UCSD-AML1 (cell line): ENCODE data around the gene E4F1.

Source experiments
- DNase-seq: peaks from one replicate; lab custom pipeline; 2025; ENCODE audit not compliant: unreplicated experiment; lab: John Stamatoyannopoulos, UW

The E4F1 gene

DNA sequence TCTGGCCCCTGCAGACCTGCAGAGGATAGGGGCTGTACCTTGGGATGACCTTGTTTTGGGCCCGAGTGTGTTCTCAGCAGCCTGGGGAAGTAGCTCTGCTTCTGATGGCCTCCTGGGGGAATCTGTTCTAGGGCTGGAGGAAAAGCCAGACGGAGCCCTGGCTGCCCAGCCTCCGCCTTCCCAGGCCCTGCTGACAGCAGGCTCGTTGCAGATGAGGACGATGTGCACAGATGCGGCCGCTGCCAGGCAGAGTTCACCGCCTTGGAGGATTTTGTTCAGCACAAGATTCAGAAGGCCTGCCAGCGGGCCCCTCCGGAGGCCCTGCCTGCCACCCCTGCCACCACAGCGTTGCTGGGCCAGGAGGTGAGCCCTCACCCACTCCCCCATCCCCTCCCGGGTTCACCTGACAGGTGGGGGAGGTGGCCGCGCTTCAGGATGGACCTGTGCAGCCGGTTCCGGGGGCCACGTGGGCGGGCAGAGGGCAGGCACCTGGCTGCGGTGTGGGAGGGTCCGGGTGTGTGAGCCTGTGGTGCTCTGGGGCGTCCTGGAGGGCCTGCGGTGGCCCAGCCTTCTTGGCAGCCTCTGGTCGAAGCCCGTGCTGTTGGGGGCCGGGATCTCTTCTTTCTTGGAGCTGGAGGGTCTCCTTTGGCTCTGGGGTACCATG is 4.9 kb downstream of the E4F1 start:
- no peak for DNase-seq

DNA sequence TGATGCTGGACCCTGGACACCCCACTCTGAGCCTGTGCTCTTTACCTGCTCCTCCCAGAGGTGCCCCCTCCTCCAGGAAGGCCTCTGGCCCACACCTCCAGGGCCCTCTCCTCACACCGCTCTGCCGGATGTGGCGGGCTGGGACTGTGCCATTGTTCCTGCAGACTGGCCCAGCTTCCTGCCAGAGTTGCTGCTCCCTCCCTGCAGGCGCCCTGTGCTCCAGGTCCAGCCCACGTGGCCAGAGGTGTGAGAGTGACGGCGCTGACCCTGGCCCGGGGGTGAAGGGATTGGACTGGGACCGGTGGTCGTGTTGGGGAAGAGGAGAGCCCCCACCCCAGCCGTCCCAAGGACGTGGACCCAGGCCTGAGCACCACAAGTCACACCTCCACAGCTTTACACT is 5.7 kb downstream of the E4F1 start:
- DNase-seq, result no peak

DNA sequence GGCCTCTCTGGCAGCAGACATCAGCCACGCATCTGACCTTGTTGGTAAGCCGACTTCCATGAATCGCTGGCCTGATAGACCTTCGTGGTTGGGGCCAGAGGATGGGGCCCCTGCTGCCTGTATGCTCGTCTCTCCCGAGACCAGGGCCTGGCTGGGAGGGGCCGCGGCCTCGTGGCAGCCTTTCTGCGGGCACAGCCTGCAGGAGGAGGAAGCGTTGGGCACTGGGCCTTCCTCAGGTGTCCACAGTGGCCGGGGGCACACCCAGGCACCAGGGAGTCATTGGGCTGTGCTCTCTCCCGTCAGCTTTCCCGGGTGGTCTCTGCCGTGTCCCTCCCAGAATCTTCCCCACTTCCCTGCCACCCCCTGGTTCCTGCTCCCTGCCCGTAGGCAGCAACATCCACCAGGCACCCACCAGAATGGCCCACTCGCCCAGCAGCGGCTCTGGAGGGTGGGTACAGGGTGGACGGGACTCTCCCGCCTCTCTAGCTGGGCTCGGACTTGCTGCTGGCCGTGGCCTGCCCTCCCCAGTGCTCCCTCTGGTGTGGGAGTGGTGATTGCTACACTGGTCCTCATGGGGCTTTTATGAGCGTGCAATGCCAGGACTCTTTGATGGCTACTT is 6.3 kb downstream of the E4F1 start:
- no peak for DNase-seq

DNA sequence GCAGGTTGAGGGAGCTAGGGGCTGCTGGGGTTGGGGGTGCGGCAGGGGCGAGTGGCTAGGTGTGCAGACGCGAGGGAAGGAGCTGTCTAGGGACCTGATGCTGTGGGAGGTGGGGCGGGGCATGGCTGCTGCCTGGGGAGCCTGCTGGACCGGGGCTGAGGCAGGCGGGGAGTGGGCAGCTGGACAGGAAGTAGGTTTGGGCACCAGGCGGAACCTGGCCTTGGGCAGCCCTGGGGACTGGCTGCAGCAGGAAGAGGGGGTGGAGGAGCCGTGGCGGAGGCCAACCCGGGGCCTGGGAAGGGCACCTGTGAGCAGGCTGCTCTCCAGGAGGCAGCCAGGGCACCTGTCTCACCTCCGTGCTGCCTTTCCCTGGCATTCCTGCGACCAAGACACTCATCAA is 7.0 kb downstream of the E4F1 start:
- DNase-seq, result no peak

DNA sequence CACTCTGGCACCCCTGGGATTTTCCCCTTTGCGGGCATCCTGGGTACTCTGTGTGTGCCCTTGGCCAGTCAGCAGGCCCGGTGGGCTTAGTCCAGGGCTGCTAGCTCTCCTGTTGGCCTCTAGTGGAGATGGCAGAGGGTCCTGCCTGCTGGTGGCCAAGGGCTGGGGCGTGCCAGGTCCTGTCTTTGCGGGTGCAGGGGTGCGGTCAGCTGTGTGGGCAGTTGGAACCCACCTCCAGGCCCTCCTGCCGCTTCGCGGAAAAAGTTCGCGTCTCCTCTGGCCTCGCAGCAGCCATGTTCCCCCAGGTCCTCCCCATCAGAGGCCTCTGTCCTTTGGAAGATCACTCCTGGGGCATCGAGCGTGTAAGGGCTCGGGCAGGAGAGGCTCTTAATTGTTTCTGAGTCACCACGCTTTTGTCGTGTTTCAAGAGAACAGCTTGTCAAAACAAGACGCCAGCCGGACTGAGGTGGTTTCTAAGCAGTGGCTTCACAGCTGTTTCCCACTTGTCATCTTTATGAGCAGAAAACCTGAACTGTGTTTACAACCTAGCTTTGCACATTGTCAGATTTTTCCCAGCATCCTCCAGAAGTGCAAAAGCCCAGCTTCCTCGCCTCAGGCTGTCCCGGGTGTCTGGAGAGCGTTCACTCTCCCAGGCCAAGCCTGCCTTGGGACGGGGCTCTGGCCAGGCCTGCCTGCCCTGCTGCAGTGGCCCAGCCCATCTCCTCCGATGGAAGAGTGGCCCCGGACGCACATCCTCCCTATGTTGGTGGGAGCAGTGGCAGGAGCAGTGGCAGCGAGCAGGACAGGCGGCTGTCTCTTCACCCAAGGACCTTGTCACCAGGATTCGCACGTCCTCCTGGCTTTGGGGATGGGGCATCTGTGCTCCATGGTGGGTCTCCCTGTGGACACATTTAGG is 7.9 kb downstream of the E4F1 start:
- no peak for DNase-seq

DNA sequence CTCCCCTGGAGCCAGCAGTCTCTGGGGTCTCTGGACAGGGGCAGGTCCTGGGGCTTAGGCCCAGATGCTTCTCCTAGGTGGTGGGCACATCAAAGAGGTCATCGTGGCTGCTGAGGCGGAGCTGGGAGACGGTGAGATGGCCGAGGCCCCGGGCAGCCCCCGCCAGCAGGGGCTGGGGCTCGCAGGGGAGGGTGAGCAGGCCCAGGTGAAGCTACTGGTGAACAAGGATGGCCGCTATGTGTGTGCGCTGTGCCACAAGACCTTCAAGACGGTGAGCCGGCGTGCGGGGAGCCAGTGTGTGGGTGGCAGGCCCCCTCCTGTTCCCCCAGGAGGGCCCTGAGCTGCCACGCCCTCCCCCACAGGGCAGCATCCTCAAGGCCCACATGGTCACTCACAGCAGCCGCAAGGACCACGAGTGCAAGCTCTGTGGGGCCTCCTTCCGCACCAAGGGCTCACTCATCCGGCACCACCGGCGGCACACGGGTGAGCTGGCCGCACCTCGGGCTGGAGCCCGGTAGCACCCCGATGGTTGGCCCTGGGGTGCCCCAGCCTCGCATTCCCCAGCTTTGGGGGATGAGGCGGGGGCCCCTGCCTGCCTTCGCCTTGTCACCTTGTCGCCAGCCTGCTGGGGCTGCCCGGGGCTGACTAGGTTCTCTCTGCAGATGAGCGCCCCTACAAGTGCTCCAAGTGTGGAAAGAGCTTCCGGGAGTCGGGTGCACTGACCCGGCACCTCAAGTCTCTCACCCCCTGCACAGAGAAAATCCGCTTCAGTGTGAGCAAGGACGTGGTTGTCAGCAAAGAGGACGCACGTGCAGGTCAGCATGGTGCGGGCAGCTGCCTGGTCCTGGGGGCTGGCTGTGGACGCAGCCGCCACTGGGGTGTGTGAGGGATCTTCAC is 9.0 kb downstream of the E4F1 start:
- no peak for DNase-seq

DNA sequence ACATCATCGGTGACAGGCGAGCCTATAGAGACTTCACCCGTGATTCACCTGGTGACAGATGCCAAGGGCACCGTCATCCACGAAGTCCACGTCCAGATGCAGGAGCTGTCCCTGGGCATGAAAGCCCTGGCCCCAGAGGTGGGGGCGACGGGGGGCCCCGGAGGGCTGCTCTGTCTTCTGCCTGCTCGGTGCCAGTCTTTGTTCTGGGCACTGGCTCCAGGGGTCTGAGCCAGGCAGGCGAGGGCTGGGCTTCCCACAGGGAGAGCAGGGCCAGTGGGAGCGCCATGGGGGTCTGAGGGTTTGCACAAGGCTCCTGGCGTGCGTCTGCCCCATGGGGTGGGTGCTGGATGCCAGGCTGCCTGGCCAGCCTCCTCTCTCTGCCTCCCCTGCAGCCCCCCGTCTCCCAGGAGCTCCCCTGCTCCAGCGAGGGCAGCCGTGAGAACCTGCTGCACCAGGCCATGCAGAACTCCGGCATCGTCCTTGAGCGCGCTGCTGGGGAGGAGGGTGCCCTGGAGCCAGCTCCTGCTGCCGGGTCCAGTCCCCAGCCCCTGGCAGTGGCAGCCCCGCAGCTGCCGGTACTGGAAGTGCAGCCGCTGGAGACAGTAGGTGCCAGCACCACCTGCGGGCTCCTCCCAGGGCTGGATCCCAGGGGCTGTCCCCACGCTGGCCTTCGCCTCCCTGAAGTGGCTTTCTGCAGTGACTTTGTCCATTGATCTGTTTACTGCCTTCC is 9.8 kb downstream of the E4F1 start:
- DNase-seq, result no peak

DNA sequence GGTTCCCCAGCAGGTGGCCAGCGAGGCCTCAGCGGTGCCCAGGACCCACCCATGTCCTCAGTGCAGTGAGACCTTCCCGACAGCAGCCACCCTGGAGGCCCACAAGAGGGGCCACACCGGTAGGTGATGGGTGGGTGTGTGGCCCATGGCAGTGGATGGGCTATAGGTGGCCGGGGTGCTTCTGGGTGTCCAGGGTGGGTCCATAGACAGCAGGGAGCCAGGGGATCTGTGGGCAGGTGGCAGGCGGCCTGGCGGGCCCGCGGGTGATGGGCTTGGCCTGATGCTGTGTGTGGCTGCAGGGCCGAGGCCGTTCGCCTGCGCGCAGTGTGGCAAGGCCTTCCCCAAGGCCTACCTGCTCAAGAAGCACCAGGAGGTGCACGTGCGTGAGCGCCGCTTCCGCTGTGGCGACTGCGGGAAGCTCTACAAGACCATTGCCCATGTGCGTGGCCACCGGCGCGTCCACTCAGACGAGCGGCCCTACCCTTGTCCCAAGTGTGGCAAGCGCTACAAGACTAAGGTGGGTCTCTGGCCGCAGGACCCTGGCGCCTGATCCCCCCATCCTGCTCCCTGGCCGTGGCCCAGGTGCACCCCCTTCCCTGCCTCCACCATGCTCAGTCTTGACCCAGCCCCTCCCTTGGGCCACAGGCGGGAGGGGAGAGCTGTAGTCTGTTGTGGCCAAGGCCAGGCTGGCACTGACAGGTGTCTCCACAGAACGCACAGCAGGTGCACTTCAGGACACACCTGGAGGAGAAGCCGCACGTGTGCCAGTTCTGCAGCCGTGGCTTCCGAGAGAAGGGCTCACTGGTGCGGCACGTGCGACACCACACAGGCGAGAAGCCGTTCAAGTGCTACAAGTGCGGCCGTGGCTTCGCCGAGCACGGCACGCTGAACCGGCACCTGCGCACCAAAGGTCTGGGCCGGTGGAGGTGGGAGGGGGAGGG is 10.8 kb downstream of the E4F1 start:
- no peak for DNase-seq

DNA sequence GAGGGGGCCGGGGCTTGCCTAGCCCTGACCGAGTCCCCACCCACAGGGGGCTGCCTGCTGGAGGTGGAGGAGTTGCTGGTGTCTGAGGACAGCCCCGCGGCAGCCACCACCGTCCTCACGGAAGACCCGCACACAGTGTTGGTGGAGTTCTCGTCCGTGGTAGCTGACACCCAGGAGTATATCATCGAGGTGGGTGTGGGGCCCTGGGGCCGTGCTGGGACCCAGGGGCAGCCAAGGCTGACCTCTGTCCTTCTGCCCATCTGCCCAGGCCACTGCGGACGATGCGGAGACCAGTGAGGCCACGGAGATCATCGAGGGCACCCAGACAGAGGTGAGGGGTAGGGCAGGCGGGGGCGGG is 11.4 kb downstream of the E4F1 start:
- no peak for DNase-seq

DNA sequence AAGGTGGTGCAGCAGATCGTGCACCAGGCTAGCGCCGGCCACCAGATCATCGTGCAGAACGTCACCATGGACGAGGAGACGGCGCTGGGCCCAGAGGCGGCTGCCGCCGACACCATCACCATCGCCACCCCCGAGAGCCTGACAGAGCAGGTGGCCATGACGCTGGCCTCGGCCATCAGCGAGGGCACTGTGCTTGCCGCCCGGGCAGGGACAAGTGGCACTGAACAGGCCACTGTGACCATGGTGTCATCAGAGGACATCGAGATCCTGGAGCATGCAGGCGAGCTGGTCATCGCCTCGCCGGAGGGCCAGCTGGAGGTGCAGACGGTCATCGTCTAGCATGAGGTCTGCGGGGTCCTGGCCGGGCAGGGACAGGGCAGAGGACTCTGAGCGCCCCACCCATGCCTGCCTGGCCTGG is 11.9 kb downstream of the E4F1 start:
- DNase-seq, result no peak

DNA sequence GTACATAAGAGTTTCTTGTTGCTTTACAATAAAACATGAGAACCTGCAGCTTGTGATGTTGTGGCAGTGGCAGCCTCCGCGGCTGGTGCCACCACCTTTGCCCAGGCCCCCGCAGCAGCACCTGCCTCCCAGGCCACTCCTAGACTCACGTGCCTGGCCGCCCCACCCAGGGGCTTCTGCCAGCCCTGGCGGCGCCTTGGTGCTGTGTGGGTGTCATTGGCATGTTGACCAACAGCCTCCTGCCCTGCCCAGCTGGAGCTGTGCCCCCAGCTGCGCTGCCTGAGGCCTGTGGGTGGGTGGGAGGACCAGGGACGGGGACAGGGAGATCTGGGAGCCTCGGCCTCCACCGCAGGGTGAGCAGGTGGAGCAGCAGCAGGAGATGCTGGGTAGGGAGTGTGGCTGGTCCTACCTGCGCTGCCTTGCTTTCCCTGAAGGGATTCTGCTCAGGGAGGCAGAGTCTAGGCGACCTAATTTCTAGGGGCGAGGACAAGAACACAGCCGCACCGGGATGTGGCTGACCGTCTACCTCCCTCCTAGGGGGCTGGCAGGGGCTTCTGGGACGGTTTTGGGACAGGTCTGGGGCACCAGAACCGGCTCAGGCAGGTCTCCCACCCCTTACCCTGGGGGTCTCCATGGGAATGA is 12.4 kb downstream of the E4F1 start:
- no peak for DNase-seq

DNA sequence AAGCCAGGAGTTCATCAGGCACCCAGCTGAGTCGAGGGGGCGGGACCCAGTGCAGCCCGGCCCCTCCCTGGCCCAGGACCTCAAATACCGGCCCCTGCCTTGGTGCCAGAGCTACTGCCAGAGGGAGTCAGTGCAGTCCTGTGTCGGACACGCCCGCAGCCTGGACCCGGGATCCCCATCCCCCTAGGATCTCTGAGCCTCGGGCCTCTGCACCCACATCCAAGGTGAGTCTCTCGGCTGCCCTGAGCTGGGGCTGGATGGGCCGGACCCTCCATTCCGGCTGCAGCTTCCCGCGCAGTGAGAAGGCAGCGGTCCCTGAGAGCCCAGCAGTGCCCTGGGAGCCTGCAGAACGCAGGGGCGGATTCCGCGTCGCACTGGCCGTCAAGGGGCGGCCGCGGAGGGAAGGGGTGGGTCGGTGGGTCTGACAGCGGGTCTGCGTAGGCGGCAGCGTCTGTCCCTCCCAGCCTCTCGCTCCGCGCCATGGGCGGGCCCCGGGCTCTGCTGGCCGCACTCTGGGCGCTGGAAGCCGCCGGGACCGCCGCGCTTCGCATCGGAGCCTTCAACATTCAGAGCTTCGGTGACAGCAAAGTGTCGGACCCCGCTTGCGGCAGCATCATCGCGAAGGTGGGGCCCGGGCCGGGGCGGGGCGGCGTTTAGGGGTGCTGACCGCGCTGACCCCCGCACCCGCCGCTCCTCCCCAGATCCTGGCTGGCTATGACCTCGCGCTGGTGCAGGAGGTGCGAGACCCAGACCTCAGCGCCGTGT is 13.1 kb downstream of the E4F1 start, which contains the start of gene DNASE1L2:
Gene DNASE1L2, plus strand, starts transcription at position 108 of the 765 bp plus-strand sequence. Its CDS starts 373 bp downstream, at position 481.
- no peak for DNase-seq

DNA sequence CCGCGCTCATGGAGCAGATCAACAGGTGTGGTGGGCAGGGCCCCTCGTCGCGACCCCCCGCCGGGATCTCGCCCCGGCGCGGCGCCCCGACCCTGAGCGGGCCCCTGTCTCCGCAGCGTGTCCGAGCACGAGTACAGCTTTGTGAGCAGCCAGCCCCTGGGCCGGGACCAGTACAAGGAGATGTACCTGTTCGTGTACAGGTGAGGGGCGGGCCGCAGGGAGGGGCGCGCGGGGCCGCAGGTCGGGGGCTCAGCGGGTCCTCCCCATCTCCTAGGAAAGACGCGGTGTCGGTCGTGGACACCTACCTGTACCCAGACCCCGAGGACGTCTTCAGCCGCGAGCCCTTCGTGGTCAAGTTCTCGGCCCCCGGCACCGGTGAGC is 13.7 kb downstream of the E4F1 start:
- no peak for DNase-seq

DNA sequence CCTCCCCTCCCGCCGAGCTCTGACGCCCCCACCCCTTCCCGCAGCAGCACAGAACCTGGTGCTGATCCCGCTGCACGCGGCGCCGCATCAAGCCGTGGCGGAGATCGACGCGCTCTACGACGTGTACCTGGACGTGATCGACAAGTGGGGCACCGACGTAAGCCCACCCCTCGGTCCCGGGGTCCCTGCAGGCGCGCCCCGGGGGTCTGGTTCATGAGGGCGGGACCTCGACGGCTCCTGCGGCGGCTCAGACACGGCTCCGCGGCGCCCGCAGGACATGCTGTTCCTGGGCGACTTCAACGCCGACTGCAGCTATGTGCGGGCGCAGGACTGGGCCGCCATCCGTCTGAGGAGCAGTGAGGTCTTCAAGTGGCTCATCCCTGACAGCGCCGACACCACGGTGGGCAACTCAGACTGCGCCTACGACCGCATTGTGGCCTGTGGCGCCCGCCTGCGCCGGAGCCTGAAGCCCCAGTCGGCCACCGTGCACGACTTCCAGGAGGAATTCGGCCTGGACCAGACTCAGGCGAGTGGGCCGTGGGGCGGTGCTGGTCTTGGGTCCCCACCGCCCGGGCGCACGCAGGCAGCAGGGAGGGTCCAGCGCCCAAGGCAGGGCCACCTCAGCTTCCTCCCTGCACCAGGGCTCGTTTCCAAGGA is 14.2 kb downstream of the E4F1 start:
- DNase-seq, result no peak

DNA sequence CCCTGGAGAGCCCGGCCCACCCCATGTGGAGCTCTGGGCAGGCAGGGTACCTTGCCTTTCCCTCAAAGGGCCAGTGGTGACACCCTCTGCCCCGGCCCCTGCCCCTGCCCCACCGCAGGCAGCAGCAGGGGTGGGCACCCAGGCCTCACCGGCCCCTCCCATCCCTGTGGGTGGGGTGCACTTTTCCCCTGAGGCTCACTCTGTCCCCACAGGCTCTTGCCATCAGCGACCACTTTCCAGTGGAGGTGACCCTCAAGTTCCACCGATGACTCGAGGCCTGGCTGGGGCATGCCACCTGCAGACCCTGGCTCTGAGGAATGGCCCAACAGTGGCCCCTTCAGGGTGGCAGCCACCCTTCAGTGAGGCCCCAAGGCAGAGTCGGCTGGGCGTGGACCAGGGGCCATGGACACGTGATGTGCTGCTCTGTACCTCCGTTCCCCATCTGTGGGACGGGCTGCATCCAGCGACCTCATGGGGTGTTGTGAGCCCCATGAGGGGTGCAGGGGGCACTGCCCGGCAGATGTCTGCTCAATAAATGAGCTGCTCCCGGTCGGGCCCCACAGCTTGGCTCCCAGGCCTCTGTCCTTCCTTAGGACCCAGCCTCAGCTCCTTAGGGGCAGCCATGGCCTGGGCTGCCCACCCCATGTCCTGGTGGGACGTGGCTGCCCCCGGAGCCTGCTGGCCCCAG is 14.9 kb downstream of the E4F1 start:
- DNase-seq, result no peak

DNA sequence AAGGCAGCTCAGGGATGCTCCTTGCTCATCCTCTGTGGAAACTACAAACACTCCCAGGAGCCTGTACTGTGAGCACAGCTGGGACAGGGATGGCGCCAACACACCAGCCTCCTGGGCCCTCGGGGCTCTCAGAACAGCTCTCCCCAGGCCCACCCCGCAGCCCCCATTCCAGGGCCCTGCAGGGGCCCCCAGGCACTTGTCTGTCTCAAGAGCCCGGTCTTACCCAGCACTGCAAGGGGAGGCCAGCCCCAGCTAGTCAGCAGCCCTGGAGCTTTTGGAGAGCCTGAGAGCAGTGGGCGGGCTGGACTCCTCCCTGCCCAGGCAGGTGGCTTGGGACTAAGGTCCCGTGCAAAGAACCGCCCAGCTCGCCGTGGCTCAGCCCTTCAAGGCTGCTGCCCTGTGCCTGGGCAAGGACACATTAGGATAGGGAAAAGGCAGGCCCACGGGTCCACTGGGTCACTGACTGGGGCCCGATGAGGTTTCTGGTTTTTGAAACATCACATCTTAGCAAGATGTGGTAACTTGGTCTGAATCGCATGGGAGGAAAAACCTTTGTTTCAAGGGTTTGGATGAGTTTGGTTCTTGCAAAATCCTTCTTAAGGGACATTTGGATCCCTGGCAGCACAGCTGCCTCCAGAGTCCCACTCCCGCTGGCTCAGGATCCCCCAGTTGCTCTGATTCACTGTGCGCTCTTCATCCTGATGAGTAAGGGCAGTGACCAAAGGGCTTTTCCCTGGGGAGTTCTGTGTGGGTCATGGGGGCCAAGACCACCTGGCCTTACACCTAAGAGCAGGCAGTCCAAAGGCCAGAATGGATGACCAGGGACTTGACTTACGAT is 15.7 kb downstream of the E4F1 start:
- no peak for DNase-seq
